ENCODE data around the gene SLC35F3. TPM values are rescaled to one million over a fixed set of nuclear protein-coding genes. Genes with fewer than 3 reads are reported as not detected.

Gene SLC35F3
- total RNA-seq, 1 donor from 2014 or later: 2.6 TPM

DNA sequence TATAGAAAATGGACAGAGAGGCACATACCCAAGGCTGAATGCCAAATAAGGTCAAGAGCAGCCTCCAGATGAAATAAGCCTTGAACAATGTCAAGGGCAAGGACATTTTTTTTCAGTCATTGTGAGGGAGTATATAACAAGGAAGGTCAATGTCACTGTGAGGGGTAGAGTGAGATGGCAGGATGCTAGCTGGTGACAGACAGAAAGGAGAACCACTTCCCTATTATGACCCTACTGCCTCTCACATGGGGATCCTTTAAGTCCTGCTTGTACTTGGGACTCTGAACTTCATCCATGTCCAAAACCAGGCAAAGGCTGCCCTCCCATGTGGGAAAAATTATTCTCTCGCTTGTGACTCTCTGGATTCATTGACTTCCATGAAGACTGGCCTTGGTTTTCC is 349.3 kb downstream of the SLC35F3 start:
- peaks cover 5% of the 10 kb centered on the region for H3K4me1 Mint-ChIP-seq
- no peak overlapping the region for H3K4me3 Mint-ChIP-seq
- H3K27me3 Mint-ChIP-seq (ENCODE audit: low read depth): no peaks in the 10 kb centered on the region
- no peak for DNase-seq (ENCODE audit: low read depth, low spot score)
- TF ChIP-seq, protein P1, sequence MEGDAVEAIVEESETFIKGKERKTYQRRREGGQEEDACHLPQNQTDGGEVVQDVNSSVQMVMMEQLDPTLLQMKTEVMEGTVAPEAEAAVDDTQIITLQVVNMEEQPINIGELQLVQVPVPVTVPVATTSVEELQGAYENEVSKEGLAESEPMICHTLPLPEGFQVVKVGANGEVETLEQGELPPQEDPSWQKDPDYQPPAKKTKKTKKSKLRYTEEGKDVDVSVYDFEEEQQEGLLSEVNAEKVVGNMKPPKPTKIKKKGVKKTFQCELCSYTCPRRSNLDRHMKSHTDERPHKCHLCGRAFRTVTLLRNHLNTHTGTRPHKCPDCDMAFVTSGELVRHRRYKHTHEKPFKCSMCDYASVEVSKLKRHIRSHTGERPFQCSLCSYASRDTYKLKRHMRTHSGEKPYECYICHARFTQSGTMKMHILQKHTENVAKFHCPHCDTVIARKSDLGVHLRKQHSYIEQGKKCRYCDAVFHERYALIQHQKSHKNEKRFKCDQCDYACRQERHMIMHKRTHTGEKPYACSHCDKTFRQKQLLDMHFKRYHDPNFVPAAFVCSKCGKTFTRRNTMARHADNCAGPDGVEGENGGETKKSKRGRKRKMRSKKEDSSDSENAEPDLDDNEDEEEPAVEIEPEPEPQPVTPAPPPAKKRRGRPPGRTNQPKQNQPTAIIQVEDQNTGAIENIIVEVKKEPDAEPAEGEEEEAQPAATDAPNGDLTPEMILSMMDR (conservative IDR thresholded peaks at IDR 0.05): no peak
- no peak overlapping the region for H3K27ac Mint-ChIP-seq (ENCODE audit: unreplicated experiment)
- peaks cover 14% of the 10 kb centered on the region for H3K36me3 Mint-ChIP-seq (ENCODE audit: low read depth)
- H3K9me3 Mint-ChIP-seq: peaks cover 7% of the 10 kb centered on the region

DNA sequence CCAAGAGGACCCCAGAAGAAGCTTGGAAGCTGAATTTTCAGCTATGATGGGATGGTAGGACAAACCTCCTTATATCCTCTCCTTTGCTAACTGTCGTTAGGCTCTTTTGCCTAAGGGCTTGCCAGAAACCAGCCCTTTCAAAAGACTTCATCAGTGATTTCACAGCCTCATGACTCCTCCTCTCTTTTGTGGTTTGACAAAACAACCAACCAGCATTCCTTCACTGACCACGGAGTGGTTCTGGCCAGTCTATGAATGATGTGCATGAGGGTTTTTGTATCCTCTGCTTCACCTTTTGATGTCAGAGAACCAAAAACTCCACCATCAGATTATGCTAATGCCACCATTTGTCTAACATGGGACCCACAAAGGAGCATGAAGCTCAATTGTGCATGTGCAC is 351.9 kb downstream of the SLC35F3 start:
- DNase-seq (ENCODE audit: low read depth, low spot score): no peak
- peaks cover 9% of the 10 kb centered on the region for H3K9me3 Mint-ChIP-seq
- peaks cover 5% of the 10 kb centered on the region for H3K4me1 Mint-ChIP-seq
- TF ChIP-seq, protein P1 (conservative IDR thresholded peaks at IDR 0.05): no peak
- no peaks in the 10 kb centered on the region for H3K27me3 Mint-ChIP-seq (ENCODE audit: low read depth)
- no peak overlapping the region for H3K4me3 Mint-ChIP-seq
- no peak overlapping the region for H3K27ac Mint-ChIP-seq (ENCODE audit: unreplicated experiment)
- peaks cover 12% of the 10 kb centered on the region for H3K36me3 Mint-ChIP-seq (ENCODE audit: low read depth)

DNA sequence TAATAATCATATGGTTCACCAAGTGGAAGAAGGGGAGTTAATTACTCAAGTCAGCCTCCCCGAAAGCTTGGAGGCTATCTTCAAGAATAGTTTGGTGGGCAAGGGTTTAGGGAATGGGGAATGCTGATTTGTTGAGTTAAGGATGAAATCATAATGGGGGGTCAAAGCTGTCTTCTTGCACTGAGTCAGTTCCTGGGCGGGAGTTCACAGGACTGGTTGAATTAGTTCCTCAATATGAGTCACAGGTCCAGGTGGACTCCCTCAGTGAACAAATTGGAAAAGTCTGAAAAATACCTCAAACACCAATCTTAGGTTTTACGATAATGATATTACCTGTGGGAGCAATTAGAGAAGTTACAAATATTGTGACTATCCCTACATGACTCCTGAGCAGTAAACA is 353.6 kb downstream of the SLC35F3 start:
- no peak overlapping the region for H3K4me3 Mint-ChIP-seq
- H3K27ac Mint-ChIP-seq (ENCODE audit: unreplicated experiment): no peak overlapping the region
- no peak for DNase-seq (ENCODE audit: low read depth, low spot score)
- TF ChIP-seq, protein P1 (conservative IDR thresholded peaks at IDR 0.05): no peak
- no peaks in the 10 kb centered on the region for H3K27me3 Mint-ChIP-seq (ENCODE audit: low read depth)
- peaks cover 12% of the 10 kb centered on the region for H3K36me3 Mint-ChIP-seq (ENCODE audit: low read depth)
- peaks cover 5% of the 10 kb centered on the region for H3K4me1 Mint-ChIP-seq
- H3K9me3 Mint-ChIP-seq: peaks cover 9% of the 10 kb centered on the region

DNA sequence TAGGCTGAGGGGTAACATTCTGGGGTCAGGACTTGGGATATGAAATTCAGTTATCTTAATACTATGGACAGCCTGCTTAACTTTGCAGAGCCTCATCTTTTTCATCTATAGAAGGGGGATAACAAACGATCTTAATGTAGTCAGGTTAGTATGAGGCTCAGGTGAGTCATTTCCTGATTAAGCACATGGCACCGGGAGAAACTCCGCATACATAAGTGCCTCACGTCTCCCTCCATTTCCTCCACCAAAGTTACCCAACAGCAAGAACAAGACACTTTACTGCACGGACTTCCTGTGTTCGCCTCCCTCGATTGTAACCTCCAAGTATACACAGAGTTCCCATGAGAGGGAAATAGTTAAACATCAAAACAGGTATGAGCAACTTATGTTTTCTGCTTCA is 356.1 kb downstream of the SLC35F3 start:
- Mint-ChIP-seq H3K9me3 (peaks cover 9% of the 10 kb centered on the region), H3K4me1 (peaks cover 6% of the 10 kb centered on the region), H3K4me3 (no peak overlapping the region), H3K27me3 (ENCODE audit: low read depth) (no peaks in the 10 kb centered on the region), H3K36me3 (ENCODE audit: low read depth) (peaks cover 12% of the 10 kb centered on the region), H3K27ac (ENCODE audit: unreplicated experiment) (no peak overlapping the region)
- TF ChIP-seq, protein P1 (conservative IDR thresholded peaks at IDR 0.05): no peak
- no peak for DNase-seq (ENCODE audit: low read depth, low spot score)

DNA sequence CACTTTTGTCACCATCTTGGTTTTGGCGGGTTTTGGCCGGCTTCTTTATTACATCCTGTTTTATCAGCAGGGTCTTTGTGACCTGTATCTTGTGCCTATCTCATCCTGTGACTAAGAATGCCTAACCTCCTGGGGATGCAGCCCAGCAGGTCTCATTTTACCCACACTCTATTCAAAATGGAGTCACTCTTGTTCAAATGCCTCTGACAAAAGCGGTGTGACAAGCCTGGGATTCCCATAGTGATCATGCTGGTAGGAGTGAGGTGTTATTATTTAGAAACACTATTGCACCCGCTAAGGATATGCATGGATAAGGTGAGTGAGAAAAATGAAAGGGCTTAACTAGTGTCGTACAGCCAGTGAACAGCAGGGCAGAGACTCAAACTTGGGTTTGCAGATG is 357.1 kb downstream of the SLC35F3 start:
- TF ChIP-seq, protein P1 (conservative IDR thresholded peaks at IDR 0.05): no peak
- H3K9me3 Mint-ChIP-seq: peaks cover 9% of the 10 kb centered on the region
- DNase-seq (ENCODE audit: low read depth, low spot score): no peak
- no peaks in the 10 kb centered on the region for H3K27me3 Mint-ChIP-seq (ENCODE audit: low read depth)
- no peak overlapping the region for H3K4me3 Mint-ChIP-seq
- H3K36me3 Mint-ChIP-seq (ENCODE audit: low read depth): peaks cover 12% of the 10 kb centered on the region
- H3K27ac Mint-ChIP-seq (ENCODE audit: unreplicated experiment): no peak overlapping the region
- peaks cover 8% of the 10 kb centered on the region for H3K4me1 Mint-ChIP-seq

Measured in neural crest cell (in vitro differentiated cells).